Measurements from ENCODE around the gene WDR31.

DNA sequence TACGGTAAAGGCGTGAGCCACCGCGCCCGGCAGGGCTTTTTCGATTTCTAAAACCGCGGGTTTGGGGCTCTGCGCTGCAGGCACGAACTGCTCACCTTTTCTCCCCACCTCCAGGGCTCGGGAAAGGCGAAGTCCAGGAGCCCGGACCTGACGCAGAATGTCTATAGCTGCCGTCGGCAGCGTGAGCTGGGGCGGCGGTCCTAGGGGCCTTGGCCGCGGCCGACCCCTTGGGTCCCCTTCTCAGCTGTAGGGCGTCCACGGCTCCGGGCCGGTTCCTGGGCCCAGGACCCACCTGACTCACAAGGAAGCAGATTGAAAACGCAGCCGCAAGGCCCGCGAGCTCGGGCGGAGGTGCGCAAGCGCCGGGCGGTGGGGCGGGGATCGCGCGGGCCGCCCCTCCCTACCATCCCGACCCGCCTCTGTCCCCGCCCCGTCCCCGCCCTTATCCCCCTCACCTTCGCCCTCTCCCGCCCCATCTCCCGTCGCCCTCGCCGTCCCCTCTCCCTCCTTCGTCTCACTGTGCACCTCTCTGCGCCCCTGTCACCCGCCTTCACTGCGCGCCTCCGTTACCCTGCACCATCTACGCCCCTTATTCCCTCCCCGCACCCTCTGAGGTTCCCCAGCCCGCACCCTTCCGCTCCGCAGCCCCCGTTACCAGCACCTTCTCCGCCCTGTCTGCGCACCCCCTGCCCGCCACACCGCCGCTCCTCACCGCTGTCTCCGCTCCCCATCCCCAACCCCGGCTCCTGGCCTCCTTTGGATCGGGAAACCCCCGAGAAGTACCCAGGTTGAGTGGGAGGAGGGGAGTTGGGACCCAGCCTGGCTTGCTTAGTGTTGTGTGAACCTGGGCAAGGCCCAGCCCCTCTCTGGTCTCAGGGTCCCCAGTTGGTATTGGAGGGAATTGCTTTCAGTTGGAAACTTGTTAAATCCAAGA, 36.8 kb upstream of the WDR31 start, which contains the start of gene HDHD3:
- TF ChIP-seq, protein P1, sequence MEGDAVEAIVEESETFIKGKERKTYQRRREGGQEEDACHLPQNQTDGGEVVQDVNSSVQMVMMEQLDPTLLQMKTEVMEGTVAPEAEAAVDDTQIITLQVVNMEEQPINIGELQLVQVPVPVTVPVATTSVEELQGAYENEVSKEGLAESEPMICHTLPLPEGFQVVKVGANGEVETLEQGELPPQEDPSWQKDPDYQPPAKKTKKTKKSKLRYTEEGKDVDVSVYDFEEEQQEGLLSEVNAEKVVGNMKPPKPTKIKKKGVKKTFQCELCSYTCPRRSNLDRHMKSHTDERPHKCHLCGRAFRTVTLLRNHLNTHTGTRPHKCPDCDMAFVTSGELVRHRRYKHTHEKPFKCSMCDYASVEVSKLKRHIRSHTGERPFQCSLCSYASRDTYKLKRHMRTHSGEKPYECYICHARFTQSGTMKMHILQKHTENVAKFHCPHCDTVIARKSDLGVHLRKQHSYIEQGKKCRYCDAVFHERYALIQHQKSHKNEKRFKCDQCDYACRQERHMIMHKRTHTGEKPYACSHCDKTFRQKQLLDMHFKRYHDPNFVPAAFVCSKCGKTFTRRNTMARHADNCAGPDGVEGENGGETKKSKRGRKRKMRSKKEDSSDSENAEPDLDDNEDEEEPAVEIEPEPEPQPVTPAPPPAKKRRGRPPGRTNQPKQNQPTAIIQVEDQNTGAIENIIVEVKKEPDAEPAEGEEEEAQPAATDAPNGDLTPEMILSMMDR (IDR thresholded peaks at IDR 0.05): no peak
- TF ChIP-seq EP300 (IDR thresholded peaks at IDR 0.05): no peak

All from stomach (tissue), 4 donors.